Right renal cortex interstitium (tissue), 3 donors: Measurements from ENCODE around the gene NOP9. TPM values are rescaled to one million over a fixed set of nuclear protein-coding genes. Genes with fewer than 3 reads are reported as not detected.
A peak's percentile ranks its signal among the peaks of the same experiment; 100 is the strongest.

Experiments
- DNase-seq, 3 donors: peaks; one replicate each; pipeline ENCODE4 v3.0.0-alpha.2; 2013; ENCODE audit warnings: low read depth in 3 of 3, low spot score in 2 of 3
- polyA plus RNA-seq, 3 donors: library from polyadenylated mRNA; unstranded; fragments of 120-200 nt; gene quantifications; one replicate each; pipeline ENCODE4 v1.2.1, GENCODE V29; 2013; ENCODE audit not compliant: insufficient read length in 3 of 3

The NOP9 gene, protein sequence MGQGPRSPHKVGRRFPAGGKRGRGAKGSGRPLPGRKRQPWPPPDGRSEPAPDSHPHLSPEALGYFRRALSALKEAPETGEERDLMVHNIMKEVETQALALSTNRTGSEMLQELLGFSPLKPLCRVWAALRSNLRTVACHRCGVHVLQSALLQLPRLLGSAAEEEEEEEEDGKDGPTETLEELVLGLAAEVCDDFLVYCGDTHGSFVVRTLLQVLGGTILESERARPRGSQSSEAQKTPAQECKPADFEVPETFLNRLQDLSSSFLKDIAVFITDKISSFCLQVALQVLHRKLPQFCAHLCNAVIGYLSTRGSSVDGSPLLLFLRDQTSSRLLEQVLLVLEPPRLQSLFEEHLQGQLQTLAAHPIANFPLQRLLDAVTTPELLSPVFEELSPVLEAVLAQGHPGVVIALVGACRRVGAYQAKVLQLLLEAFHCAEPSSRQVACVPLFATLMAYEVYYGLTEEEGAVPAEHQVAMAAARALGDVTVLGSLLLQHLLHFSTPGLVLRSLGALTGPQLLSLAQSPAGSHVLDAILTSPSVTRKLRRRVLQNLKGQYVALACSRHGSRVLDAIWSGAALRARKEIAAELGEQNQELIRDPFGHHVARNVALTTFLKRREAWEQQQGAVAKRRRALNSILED
- polyA plus RNA-seq = 10 to 100 TPM; 26.2 to 26.6 (median 26.4) TPM

GRCh38 chr14:24299255-24300191 lies at the start of gene NOP9, which contains the start of gene DHRS1:
Gene NOP9 (plus strand): TSS chr14:24299850. CDS start chr14:24299955, 105 bp downstream.
Gene DHRS1 (minus strand): TSS chr14:24299780. CDS start chr14:24299106, 674 bp downstream.
- DNase-seq = peak; percentile 83 to 85 (median 83)

DNA sequence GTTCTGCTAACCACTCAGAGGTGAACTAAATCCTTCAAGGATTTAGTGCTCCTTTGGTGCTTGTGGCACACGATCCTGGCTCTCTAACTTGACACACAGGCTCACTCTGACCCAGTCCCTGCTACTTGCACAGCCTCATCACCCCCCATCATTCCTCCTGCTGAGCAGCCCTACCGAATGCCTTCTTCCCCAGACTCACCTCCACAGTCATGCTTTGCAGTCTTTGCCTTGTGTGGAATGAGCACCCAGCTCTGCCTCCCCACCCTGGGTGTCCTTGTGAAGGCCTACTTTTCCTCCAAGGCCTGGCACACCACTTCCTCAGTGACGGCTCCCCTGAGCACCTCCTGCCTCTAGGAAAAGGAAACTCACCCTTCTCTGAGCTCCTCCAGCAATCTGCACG lies 49.3 kb upstream of the NOP9 start:
- DNase-seq = no peak

GRCh38 chr14:24251880-24252288 lies 47.8 kb upstream of the NOP9 start:
- no peak for DNase-seq

- no peak for DNase-seq
Measured at GRCh38 chr14:24252289-24253124, 47.1 kb upstream of the NOP9 start.

DNA sequence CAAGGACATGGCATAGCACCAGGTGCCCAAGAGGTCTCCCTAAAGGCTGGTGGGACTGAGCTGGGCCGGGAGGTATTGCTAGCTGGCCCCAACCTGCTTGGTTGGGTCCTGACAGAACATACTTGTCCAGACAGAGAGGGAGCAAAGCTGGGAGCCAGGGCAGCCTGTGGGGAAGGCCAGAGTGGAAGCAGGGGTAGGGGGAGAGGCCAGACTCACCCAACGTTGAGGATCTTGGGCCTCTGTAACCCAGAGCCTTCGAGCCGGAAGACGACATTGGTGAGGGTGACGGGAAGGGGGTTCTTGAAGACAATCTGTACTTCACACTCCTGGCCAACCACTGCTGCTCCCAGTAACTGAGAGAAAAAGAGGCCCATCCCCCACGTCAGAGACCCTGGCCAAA lies 45.7 kb upstream of the NOP9 start:
- DNase-seq = no peak

GRCh38 chr14:24254630-24255392 lies 44.8 kb upstream of the NOP9 start:
- DNase-seq = no peak

GRCh38 chr14:24255438-24255837 lies 44.2 kb upstream of the NOP9 start:
- DNase-seq = no peak

GRCh38 chr14:24255931-24256711 lies 43.5 kb upstream of the NOP9 start:
- DNase-seq = no peak

DNA sequence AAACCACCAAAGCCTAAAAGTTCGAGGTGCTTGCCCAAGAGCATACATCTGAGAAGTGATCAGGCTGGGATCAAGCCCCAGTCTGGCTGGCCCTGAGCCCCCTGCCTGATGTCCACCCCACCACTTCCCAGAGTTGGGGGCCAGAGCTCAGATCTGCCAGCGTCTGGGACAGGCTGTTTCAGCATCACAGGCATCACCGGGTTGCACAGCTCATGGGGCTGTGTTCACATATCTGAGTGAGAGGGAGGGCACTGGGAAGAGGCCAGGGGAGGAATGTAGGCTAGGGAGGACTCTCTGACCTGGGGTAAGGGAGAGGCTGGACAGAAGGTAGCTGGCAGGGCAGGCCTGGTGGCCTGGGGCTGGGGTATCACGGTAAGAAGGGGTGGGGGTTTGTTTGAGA lies 42.7 kb upstream of the NOP9 start:
- no peak for DNase-seq

GRCh38 chr14:24258119-24258518 lies 41.5 kb upstream of the NOP9 start:
- DNase-seq = no peak

DNA sequence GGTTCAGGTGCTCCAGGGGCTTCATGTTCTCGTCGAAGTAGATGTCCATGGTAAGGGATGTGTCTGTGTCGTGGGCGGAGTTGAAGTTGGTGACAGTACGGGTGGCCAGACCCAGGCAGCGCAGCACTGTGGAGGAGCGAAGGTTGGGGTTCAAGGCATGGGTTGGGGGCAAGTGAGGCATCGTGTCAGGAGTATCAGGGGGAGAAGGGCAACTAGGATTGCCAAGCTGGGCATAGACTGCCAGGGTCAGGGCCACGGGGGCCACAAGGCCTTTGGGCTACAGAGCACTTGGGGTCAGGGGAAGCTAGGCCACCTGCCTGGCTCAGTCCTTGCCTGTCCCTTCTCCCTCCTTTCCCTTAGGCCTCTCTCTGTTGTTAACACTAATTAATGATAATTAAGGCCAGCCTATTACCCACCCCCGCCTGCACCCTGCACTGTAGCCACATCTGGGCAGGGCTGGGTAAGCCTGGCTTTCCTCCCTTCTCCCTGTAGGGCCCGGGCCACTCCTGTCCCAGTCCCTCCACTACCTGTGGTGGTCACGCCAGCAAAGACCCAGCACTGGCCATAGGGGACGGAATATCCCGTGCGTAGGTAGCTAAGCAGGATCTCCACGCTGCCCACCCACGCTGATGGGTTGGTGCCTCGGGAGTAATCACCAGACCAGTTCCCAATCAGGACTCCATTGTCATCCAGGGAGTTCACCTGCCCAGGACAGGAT lies 40.9 kb upstream of the NOP9 start:
- no peak for DNase-seq

DNA sequence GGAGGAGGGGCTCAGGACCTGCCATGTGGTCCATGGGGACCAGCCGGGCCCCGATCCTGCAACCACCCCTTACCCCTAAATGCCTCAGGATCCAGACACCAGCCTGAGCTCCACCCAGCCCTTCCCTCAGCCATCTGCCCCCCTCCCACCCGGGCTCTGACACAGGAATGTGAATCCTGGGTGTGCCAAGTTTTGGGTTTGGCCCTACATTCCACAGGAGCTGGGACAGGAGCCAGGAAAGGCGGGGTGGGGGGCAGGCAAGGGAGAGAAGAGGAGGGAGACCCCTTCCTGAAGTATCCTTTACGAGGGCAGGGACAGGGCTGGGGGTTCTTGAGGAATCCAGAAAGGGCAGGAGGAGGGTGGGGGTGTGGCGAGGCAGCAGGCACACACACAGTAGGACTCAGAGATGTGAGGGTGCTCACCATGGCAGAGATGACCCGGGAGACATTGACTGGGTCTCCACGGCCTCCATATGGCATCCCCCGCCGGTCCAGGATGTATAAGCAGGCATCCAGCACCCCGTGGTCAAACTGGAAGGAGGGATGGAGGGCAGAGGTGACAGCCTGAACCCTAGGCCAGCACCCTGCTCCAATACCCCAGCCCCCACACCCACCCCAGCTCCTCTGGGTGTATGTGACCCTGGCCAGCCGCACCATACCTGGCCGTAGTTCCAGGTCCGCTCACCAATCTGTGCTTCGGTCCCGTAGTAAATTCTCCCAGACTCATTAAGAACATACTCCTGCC lies 40.2 kb upstream of the NOP9 start:
- DNase-seq = no peak

DNA sequence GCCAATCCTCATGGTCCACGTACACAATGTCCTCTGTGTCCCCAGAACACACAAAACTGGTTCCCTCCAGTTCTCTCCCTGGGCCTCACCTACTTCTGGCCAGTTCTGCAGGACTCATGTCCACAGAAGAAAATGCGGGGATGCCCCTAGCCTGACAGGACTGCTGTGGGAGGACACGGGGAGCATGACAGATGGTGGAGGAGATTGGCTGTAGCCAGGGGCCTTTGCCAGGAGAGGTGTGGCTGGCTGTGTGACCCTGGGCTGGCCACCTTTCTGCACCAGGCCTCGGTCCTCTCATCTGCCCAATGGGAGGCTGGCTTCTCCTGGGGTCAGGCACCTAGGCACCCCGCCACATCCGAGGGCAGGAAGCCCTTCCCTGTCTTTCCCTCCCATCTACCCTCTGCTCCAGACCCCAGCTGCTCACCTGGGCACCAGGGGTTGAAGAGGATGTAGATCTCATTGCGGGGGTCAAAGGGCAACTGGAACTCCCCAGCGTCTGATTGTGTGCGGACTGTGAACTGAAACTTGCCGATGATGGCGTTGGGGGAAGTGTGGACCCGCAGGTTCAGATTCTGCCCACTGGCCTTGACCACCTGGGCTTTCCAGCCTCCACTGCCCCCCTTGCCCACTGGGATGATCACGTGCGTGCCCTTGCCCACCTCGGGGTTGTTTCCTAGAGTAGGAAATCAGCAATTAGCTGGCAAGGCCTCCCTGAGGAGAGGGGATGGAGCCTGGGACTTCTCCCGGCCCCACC lies 39.4 kb upstream of the NOP9 start:
- no peak for DNase-seq

GRCh38 chr14:24260780-24261157 lies 38.9 kb upstream of the NOP9 start:
- no peak for DNase-seq

DNA sequence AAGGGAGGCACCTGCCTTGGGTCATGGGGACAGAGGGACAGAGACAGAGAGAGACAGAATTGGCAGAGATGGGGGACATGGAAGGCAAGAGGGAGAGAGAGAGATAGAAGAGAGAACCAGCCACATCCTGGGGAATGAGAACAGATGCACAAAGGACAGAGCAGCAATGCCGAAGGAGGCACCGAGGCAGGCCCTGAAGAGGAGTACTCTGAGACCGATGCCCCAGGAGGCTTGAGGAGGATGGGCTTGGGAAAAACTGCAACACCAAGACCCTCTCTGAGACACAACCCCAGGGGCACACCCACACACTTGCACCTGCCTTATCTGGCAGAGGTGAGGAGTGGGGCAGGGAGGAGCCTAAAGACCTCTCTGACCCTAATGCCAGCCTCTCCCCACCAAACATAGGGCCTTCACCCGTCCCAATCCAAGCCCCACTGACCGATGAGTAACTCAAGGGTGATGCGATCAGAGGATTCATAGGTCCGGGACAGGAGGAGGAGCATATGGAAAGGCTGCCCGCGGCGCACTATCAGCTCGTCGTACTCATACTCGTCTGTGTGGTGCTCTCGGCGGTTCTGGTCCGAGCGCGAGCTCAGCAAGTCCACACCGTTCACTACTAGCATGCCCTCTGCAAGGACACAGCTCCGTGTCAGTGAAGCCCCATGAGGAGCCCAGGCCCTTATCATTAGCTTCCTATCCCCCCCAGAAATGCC lies 38.2 kb upstream of the NOP9 start:
- DNase-seq = no peak

- DNase-seq = no peak
Measured at GRCh38 chr14:24261969-24262327, 37.7 kb upstream of the NOP9 start.
